D721Med (cell line): ENCODE data around the gene NEB.

Source experiments
- DNase-seq: peaks from one replicate; pipeline ENCODE4 v3.0.0; 2011; ENCODE audit warnings: low spot score; ENCODE audit not compliant: insufficient read length
- FAIRE-seq: peaks from 2 replicates; lab custom pipeline; 2011; peaks lifted over from hg19 to GRCh38; lab: Jason Lieb, UNC
- TF ChIP-seq, protein P1 (sequence below): IDR thresholded peaks from 2 replicates; pipeline ENCODE4 v1.5.1; 2012; ENCODE audit warnings: mild to moderate bottlenecking, control low read depth; ENCODE audit not compliant: insufficient read depth; ENCODE audit errors: missing control alignments

NEB gene

GRCh38 chr2:151776367-151776766 is 42.1 kb upstream of the NEB start:
- FAIRE-seq: no peak
- TF ChIP-seq, protein P1, sequence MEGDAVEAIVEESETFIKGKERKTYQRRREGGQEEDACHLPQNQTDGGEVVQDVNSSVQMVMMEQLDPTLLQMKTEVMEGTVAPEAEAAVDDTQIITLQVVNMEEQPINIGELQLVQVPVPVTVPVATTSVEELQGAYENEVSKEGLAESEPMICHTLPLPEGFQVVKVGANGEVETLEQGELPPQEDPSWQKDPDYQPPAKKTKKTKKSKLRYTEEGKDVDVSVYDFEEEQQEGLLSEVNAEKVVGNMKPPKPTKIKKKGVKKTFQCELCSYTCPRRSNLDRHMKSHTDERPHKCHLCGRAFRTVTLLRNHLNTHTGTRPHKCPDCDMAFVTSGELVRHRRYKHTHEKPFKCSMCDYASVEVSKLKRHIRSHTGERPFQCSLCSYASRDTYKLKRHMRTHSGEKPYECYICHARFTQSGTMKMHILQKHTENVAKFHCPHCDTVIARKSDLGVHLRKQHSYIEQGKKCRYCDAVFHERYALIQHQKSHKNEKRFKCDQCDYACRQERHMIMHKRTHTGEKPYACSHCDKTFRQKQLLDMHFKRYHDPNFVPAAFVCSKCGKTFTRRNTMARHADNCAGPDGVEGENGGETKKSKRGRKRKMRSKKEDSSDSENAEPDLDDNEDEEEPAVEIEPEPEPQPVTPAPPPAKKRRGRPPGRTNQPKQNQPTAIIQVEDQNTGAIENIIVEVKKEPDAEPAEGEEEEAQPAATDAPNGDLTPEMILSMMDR: no peak
- DNase-seq: no peak

GRCh38 chr2:151775057-151775740 is 40.9 kb upstream of the NEB start:
- FAIRE-seq (no peak), DNase-seq (no peak)
- TF ChIP-seq, protein P1: no peak

DNA sequence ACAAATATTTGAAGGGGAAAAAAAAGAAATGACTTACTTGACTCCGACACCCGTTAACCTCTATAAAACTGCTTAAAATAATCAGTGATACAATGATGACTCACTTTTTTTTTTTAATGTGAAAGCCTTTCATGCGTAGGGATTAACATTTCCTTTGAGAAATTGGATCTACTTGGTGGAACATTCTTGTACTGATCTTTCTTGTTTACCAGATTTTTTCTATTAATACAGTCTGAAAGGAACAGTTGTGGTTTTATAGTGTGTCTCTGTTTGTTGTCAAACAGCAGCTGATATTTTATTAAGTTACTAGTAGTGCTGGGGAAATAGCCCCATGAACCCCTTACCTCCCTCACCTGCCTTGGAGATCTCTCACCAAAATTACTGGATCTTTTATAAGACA is 40.2 kb upstream of the NEB start:
- TF ChIP-seq, protein P1: no peak
- FAIRE-seq: no peak
- no peak for DNase-seq

DNA sequence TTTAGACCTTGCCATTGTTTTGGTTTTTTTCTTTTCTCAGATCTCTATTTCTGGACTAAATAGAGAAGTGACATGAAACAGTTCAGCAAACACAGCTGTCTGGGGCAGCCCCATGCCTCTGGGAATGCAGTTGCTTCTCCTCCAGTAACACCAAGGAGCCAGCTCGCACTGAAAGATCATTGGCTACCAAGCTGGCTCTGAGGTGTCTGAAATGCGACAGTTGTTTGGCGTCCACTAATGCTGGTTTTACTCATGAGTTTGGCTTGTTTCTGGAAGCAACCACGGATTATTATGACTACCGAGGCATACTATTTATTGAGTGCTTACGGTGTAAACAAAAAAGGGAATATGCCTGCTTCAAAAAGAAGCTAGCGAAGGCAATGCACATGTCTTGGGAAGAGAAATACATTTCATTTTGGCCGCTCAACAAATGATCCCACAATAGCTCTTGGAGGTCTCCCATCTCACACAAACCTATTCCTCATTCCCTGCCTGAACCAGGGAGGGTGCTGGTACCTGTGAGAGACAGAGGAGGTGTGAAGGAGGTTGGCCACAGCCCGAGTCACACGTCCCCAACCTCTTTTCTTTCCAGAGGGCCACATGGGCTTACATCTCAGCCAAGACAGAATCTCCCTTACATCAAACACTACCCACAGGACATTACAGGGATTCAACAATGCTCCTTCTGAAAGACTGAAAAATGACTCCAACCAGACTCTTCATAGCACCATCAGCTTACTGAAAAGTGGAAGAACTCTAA is 37.5 kb upstream of the NEB start:
- DNase-seq: no peak
- FAIRE-seq: no peak
- TF ChIP-seq, protein P1: no peak

- TF ChIP-seq, protein P1: no peak
- DNase-seq (no peak), FAIRE-seq (no peak)
Observed at GRCh38 chr2:151770995-151771394, 36.7 kb upstream of the NEB start.

DNA sequence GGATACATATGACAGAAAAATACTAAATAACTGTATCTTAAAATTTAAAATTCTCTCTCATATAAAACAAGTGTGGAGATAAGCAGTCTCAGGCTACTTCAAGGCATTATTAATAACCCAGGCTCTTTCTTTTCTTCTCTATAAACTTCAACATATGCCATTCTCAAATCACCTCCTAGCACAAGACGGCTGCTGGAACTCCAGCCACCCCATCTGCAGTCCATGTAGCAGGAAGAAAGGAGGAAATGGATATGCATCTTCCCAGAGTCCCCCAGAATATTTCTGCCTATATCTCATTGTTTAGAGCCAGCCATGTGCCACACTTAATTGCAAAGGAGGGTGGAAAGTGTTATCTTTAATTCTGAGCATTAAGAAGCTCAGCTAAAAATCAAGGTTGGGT is 35.3 kb upstream of the NEB start:
- FAIRE-seq: no peak
- TF ChIP-seq, protein P1: no peak
- no peak for DNase-seq

DNA sequence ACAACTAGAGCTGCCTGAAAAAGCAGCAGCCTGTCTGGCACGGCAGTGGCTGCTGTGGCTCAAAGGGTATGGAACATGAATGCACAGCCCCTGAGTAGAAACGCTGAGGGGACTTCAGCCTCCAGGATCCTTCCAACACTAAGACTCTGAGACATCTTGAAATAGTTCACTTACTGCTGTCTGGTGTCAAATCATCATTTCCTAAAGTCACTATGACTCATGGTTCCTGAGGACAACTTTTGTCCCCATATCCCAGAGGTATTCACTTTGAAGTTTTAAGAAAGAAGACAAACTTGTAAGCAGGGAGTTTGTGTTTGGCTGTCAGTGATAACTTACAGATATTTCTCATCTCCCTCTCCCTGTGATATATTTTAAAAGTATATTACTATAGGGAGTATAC is 33.3 kb upstream of the NEB start:
- TF ChIP-seq, protein P1: no peak
- FAIRE-seq (no peak), DNase-seq (no peak)
